ENCODE data around the gene RUNDC3A.

The RUNDC3A gene

DNA sequence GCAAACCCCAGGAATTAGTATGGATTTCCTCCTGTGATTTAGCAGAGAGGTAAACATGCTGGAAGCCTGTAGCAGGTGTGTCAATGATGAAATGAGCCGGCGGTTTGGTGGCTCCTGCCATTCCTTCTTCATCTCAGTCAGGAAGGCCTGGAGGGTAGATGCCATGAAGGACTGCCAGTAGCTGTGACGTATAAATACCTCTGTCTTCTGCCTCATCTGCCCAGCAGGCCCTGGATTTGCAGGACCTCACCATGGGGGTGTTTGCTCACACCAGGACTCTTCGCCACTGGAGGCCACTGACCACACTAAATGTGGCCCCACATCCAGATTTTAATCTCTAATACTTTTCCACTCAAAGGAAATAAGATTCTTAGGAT lies 24.4 kb upstream of the RUNDC3A start:
- DNase-seq = no peak

DNA sequence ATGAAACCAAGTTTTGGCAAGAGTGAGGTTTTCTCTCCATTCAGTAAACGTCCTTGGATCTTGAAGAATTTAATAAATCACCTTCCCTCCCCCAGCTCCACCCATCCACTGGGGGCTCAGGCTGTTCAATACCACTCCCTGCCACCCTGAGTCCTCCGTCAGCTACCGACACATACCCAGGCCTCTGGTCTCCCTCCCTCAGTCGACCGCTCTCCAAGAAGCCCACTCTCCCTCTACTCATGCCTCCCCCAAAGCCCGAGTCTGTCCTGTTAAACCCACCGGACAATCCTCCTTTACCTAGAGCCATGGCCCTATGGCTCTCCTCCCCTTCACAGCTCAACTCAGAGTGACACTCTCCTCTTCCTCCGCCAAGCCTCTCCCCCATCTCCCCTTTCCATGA lies 20.8 kb upstream of the RUNDC3A start:
- no peak for DNase-seq

DNA sequence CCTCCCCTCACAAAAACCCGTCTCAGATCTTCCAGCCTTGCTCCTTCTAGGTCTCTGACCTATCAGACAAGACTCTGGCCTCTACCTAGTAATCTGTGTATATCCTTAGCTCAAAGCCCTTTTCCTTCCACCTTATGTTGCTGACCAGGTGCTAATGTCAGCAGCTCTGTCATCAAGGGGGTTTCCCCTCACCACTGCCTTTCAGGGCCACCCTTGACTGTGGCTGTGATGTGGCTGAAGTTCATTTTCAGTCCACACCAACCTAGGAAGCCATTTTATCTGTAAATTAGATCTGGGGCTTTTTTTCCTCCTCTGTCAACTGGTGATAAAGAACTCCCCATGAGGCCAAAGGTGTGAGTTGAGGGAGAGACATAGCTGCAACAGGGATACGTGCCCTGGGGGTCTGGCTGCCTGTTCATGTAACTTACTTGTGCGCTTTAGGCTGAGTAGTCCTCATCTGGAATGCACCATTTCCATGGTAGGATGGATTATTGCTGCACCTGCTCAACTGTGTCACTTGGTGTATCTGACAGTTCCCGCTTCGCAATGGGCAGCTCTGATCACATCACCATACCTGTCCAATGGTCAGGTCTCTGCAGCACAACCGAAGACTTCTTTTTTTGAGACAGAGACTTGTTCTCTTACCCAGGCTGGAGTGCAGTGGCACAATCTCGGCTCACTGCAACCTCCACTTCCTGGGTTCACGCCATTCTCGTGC lies 14.7 kb upstream of the RUNDC3A start:
- DNase-seq = no peak

DNA sequence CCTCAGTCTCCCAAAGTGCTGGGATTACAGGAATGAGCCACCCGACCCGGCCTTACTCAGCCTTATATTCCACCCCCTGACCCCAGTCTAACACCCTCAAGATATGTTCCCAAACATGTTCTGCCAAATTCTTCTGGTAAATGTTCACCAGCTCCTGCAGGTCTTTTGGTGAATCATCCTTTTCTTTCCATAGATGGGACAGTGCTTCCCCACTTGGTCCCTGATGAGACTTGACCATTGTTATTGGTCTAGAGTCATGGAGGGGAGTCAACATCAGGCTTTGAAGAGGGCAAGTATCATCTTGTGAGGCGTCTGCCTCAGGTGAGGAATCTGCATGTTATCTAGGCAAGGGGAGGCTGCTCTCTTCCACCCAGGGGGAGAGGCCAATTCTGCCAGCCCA lies 10.4 kb upstream of the RUNDC3A start:
- DNase-seq = no peak

DNA sequence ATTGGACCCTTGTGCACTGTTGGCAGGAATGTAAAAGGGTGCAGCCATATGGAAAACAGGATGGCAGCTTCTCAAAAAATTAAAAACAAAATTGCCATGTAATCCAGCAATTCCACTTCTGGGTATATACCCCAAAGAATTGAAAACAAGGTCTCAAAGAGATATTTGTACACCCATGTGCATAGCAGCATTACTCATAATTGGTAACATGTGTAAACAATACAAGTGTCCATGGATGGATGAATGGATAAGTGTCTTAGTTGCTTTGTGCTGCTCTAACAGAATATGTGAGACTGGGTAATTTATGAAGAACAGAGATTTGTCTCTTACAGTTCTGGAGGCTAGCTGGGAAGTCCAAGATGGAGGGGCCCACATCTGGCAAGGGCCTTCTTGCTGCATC lies 3.8 kb upstream of the RUNDC3A start:
- no peak for DNase-seq

DNA sequence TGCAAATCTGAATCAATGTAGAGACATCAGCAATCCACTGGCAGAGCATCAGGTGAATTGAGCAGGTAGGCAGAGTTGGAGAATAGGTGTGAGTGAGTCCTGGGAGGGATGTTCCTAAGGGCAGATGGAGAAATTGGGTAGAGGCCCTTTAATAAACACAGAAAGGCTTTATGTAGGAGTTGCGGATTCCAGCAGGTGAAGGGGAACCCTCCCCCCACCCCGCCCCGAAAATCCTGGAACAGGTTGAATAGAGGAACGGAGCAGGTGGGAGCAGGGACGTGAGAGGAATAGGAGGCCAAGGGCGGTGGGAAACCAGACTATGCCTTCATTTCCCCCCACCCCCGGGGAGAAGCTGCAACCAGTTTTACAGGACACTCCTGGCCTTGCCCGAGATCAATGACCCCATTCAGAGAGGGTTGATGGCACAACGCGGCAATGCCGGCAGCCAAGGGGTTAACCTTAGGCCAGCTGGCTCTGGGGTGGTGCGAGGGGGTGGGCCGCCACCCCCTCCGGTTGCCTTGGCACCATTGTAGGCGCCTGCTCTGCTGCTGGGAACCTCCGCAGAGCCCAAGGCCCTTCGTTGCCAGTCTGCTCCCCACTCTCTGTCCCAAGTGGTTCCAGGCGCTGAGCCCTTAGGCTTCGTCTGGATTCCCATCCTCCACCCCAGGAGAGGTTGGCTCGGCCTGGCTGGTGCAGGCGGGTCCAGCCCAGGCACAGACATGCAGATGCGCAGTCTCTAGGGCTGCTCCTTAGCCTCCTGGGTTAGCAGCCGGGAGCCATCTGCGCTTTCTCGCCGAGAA lies 814 bp upstream of the RUNDC3A start:
- no peak for DNase-seq

DNA sequence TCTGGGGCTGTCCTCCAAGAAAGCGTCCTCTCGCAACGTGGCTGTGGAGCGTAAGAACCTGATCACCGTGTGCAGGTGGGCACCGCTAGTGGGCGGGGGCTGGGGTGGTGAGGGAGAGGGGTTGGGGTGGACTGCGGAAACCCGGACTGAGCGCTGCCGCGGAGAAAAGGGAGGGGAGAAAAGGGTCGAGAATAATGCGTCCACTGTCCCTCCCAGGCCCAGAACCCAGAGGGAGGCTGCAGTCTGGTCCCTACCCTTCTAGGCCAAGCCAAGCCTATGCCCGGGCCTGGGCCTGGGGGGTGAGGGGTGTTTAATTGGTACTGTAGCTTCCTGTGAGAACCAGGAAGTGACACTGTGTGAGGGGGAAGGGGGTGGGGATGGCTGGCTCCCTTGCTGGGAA lies 464 bp downstream of the RUNDC3A start:
- DNase-seq = no peak

DNA sequence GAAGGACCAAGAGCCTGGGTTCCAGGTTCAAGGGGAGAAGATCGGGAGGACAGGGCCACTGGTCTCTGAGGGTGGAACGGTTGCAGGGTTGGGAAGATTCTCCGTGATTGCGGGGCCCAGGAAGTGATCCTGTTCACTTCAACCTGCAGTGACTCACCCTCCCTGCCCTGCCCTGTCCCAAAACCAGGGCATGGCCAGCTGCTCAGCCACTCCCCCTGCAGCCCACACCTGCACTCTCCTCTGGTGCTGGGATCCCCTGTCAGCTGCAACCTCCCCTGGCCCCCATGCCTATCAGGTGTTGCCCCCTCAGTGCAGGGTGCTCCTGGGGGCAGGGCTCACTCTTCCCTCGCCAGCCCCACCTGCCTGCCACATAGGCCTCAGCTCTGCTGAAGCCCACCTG lies 1.1 kb downstream of the RUNDC3A start:
- no peak for DNase-seq

DNA sequence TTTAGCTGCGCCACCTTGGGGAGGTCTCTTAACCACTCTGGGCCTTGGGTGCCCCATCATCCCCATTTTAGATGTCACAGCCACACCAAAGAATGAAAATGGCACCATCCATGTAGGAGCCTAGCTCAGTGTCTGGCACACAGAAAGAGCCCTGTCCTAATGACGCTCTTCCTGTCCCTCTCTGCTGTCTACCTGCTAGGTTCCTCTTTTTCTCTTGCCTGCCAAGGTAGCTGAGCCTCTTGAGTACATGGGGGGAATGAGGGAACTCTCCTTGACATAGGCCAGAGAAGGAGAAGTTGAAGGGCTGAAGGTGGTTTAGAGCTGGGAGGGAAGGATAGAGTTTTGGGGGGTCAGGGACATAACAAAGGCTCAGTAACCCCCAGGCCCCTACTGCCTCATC lies 1.8 kb downstream of the RUNDC3A start:
- DNase-seq = no peak

DNA sequence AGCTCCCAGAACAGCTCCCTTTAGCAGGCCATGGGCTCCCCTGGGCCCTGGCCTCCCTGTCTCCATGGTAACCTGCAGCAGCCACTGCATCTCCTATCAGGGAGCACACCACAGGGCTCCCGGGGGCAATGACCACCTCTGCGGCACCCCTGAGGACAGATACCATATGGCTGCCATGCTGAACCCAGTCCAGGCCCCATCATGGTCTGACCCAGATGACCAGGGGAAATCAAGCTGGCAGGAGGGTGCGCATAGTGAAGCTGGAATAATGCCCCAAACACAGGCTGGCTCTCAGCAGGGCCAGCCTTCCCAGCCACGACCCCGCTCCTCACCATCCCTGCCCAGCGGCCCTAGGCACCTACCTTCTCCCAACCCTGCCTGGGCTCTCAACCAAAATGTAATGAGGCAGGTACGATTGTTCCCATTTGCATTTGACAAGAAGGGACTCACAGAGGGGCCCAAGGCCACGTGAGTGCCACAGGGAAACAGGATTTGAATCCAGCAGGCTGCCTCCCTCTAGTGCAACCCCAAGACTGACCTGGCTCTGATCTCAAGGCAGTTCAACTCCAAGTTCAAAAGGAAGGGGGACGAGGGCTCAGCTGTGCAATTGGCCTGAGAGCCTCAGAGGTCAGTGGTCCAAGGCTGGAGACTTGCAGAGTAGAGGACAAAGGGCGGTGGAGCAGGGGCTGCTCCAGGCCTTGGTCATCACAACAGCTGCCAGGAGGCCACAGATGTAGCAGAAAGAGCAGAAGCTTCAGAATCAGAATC lies 2.4 kb downstream of the RUNDC3A start:
- no peak for DNase-seq

DNA sequence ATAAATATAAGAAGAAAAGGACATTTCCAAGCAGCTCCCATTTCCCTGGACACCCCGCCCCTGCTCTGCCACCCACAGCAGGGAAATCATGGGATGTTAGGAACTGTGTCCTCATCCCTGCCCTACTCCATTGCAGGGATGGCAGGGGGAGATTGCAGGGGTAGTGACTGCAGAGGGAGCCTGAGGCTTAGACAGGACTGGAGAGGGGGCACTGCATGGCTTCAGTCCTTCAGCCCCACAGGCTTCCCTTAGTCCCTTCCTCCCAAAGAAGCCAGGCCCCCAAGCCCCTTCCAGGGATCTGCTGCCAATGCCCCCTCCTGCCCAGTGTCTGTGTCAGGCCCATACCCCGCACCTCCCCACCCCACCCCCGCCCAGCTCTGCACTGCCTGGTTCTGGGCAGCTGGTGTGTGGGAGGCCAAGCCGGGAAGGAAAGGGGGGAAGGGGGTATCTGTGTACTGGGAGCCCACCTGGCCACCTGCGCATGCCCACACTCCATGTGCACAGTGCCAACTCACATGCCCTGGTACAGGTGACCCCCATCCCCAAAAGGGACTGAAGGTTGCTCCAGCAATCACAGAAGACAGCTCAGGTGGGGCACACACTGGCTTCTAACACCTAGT lies 3.3 kb downstream of the RUNDC3A start:
- no peak for DNase-seq

DNA sequence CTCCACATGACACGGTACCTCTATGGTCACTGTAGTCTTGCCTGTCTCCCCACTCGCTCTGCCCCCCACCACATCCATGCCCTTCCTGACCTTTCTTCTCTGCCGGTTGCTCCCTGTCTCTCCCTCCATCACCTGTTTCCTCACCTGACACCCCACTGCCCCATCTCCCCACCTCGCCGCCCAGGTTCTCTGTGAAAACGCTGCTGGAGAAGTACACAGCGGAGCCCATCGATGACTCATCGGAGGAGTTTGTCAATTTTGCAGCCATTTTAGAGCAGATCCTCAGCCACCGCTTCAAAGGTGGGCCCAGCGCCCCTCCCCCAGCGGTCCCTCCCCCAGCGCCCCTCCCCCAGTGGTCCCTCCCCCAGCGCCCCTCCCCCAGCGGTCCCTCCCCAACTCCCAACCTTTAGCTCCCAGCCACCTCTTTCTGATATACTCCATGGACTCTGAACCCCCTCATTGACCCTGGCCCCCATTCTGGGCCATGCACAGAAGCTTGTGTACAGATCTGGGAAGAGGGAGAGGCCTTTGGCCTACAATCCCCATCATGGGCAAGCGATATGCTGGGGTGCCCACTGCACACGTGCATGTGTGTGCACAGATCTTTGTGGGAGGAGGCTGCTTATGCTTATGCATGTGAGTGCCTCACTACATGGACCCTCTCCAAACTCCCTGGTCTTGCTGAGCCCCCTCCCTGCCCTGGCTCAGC lies 4.1 kb downstream of the RUNDC3A start:
- DNase-seq = no peak

DNA sequence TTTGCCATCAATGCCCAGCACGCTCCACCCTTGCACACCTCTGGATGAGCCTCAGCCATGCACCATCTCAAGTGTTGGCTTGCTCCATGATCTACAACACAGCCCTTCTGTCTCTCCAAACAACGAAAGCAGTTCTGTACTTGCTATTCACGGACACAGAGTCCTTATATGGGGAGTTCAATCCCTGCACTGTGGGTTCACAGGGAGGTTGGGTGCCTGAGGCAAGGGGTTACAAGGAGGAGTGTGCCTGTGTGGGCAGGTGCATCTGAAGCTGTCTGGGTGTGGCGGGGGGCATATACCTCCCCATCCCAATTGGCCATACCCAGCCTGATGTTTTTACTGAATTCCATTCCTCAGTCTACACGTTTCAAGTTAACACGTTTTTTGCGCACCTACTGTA lies 5.6 kb downstream of the RUNDC3A start:
- no peak for DNase-seq

DNA sequence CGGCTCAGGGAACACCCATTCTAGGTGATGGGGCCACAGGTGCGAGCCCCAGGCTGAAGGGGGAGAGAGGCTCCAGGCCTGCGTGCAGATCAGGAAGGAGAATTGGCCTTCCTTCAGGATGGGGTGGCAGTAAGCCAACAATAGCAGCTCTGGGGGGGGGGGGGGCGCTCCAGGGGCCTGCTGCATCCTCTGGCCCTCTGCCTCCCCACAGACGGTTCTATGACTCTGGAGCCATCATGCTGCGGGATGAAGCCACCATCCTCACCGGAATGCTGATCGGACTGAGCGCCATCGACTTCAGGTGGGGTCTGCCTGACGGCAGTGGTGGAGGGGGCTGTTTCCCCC lies 6.1 kb downstream of the RUNDC3A start:
- DNase-seq = no peak

DNA sequence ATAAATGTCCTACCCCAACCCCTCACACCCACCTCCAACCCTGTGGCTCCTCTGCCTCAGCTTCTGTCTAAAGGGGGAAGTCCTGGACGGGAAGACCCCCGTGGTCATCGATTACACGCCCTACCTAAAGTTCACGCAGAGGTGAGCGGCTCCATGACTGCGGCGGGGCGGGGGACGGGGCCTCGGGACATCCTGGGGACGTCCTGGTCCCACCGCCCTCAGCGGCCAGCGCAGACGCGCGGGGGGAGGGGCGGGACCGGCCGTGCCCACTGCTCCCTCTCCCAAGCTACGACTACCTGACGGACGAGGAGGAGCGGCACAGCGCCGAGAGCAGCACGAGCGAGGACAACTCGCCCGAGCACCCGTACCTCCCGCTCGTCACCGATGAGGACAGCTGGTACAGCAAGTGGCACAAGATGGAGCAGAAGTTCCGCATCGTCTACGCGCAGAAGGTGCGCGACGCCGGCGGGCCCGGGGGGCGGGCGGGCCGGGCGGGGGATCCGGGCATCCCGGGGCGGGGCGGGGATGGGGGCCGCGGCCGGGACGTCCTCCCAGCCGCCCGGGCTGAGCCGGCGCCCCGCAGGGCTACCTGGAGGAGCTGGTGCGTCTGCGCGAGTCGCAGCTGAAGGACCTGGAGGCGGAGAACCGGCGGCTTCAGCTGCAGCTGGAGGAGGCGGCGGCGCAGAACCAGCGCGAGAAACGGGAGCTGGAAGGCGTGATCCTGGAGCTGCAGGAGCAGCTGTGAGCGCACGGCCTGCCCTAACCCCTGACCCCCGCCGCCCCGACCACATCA lies 6.7 kb downstream of the RUNDC3A start:
- peak; percentile 74 for DNase-seq

DNA sequence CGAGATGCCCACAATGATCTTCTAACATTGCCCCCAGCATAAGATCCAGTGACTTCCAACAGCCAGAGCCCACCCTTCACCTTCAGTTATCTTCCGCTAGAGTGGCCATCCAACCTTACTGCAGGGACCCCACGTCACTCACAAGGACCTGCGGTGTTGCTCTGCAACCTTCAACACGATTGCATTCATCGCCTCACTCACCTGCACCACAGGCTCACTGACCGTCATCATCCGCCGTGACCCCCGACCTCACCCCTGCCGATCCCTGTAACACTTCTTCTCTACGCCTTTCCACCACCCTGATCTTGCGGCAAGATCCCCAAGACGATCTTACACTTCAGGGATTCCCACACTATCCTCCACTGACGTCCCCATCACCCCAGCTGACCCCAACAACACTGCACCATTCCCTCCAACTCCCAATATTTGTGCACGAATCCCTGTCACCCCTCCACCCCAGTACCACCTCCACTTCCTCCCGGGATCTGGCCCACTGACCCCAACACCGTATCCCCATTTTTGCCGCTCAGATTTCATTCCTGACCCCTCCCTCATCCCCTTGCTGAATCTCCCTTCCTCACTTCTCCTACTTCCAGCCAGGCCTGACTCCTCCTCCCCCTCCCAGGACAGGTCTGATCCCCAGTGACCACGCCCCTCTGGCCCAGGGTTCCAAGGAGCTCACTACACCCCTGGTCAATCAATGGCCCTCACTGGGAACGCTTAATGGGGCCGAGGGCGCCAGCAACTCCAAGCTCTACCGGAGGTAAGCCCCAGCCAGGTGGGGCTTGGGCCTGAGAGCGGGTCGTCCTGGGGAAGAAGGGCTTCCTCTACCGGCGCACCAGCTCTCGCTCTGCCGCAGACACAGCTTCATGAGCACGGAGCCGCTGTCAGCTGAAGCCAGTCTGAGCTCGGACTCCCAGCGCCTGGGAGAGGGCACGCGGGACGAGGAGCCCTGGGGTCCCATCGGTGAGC lies 7.6 kb downstream of the RUNDC3A start:
- no peak for DNase-seq

DNA sequence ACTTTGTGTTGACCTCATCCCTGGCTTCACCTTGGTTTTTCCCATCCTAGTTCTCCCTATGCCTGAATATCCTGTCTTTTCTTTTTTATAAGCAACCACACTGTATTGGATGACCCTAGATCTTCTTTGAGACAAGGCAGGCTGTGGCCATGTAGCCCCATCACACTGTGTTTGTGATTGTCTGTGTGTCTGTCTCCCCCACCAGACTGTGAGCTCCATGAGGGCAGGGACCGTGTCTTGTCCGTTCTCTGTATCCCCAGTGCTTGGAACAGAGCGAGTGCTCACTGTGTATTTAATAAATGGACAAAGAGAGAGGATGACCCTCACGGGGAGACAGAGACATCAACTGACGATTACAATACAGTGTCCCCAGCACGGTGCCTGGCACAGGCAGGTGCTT lies 9.1 kb downstream of the RUNDC3A start:
- DNase-seq = no peak

DNA sequence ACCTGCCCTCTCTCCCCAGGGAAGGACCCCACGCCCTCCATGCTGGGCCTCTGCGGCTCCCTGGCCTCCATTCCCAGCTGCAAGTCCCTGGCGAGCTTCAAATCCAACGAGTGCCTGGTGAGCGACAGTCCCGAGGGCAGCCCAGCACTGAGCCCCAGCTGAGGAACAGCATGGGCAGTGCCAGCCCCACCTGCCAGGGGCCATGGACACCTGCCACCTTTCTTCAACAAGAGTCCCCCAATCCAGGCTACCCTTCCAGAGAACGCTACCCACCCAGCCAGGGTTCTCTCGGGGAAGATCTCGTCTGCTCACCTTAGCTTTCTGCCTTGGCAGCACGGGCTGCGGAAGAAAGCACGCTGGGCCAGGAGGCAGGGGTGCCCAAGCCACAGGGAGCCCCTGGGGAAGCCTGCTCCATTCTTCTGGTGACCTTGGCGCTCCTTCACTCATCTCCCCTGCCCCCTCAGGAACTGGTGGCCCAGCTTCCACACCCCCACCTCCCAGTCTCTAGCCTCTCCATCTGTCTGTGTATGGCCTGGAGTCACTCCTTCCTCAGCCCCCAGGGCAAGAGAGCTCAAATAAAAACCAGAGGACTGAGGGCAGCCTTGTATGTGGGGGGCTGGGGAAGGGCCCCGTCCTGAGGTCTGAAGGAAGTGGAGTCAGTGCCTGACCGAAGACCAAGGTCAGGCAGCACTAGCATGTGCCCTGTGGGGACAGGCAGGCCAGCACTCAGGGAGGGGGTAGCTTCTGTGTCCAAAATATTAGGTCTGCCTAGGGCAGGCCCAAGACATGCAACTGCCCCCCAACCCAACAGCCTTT lies 9.9 kb downstream of the RUNDC3A start:
- no peak for DNase-seq

DNA sequence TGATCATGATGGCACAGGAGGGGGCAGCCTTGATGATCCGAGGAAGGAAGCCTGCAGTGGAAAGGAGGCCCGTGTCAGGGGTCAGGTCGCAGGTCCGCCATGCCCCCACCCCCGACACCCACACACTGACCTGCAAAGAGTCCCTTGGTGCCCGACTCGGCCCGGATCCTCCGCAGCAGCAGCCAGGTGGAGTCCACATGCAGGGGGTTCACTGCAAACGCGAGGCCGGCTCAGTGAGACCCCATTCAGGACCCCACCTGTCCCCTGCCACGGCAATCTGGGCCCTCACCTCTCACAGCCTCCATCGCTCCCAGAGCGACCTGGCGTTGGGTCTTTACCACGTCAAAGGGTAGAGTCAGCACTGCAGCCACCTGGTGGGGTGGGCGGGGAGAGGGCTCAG lies 11.7 kb downstream of the RUNDC3A start:
- no peak for DNase-seq
